IMR-90 (cell line): ENCODE data around the gene XYLT2. TPM values are rescaled to one million over a fixed set of nuclear protein-coding genes. Genes with fewer than 3 reads are reported as not detected.

Source experiments
- ATAC-seq: fragments of 200-7000 bp; cut with Tn5 transposase; 2 replicates; pipeline ENCODE4 v1.9.1; 2020; ENCODE audit warnings: low read depth, mild to moderate bottlenecking, moderate library complexity
- BruUV-seq: library from RNA; stranded (reverse); fragments of 400-500 nt; replicated peaks from 2 replicates; lab custom pipeline; 2021; lab: Mats Ljungman, UMichigan
- CTCF ChIA-PET: fragments of 300-600 bp; formaldehyde crosslinking; extraction: SDS; loops from one replicate; lab custom pipeline; 2021; ENCODE audit warnings: antibody characterized with exemption; lab: Yijun Ruan, JAX
- POLR2A ChIA-PET: fragments of 300-600 bp; sonication (Branson Sonifier 250); formaldehyde crosslinking; loops from one replicate; lab custom pipeline; 2022; ENCODE audit warnings: antibody characterized with exemption; ENCODE audit not compliant: unreplicated experiment; lab: Charles Lee
- DNase-seq: peaks from one replicate; pipeline ENCODE4 v3.0.0; 2013
- H2AFZ ChIP-seq: replicated peaks from 2 replicates; pipeline ENCODE3; 2013; ENCODE audit warnings: low read length, mild to moderate bottlenecking; ENCODE audit not compliant: poor library complexity
- H2AK5ac ChIP-seq: 2 replicates; pipeline ENCODE4 v1.6.1; 2013; ENCODE audit warnings: low read depth, low read length, inconsistent platforms
- H2AK9ac ChIP-seq: replicated peaks from 2 replicates; pipeline ENCODE3; 2013; ENCODE audit warnings: mild to moderate bottlenecking, low read depth, low read length, moderate library complexity; ENCODE audit not compliant: poor library complexity
- H2BK120ac ChIP-seq: 2 replicates; pipeline ENCODE4 v1.6.1; 2013; ENCODE audit warnings: low read depth, low read length, inconsistent platforms
- H2BK15ac ChIP-seq: 3 replicates; pipeline ENCODE4 v1.6.1; 2013; ENCODE audit warnings: low read depth, low read length, inconsistent platforms
- H2BK20ac ChIP-seq: 2 replicates; pipeline ENCODE4 v1.6.1; 2013; ENCODE audit warnings: low read depth, mild to moderate bottlenecking, inconsistent platforms, low read length, moderate library complexity
- H2BK5ac ChIP-seq: 2 replicates; pipeline ENCODE4 v1.6.1; 2013; ENCODE audit warnings: mild to moderate bottlenecking, low read depth, low read length, inconsistent platforms; ENCODE audit not compliant: poor library complexity, severe bottlenecking
- H3K14ac ChIP-seq: replicated peaks from 2 replicates; pipeline ENCODE4 v1.6.1; 2013; ENCODE audit warnings: low read depth, low read length, inconsistent platforms
- H3K18ac ChIP-seq: 2 replicates; pipeline ENCODE4 v1.6.1; 2013; ENCODE audit warnings: low read depth, low read length, control low read depth
- H3K23ac ChIP-seq: 2 replicates; pipeline ENCODE4 v1.6.1; 2013; ENCODE audit warnings: low read depth, low read length, inconsistent platforms
- H3K27ac ChIP-seq: 2 replicates; pipeline ENCODE4 v1.5.1; 2013; ENCODE audit warnings: mild to moderate bottlenecking, control low read depth, low read length; ENCODE audit not compliant: insufficient read depth
- H3K27me3 ChIP-seq: 2 replicates; pipeline ENCODE4 v1.6.1; 2013; ENCODE audit warnings: low read length; ENCODE audit not compliant: control insufficient read depth, insufficient read depth
- H3K36me3 ChIP-seq: 2 replicates; pipeline ENCODE4 v1.6.1; 2013; ENCODE audit warnings: low read length, mixed read lengths; ENCODE audit not compliant: control insufficient read depth, insufficient read depth
- H3K4ac ChIP-seq: 2 replicates; pipeline ENCODE4 v1.6.1; 2013; ENCODE audit warnings: low read depth, low read length, inconsistent platforms
- H3K4me1 ChIP-seq: 2 replicates; pipeline ENCODE4 v1.6.1; 2013; ENCODE audit warnings: low read length, mixed read lengths; ENCODE audit not compliant: control insufficient read depth, insufficient read depth
- H3K4me2 ChIP-seq: 2 replicates; pipeline ENCODE4 v1.6.1; 2013; ENCODE audit warnings: low read depth, mild to moderate bottlenecking, control low read depth, low read length, moderate library complexity
- H3K4me3 ChIP-seq: 2 replicates; pipeline ENCODE4 v1.5.1; 2013; ENCODE audit warnings: low read depth, mild to moderate bottlenecking, control low read depth, low read length, moderate library complexity; ENCODE audit not compliant: insufficient read depth
- H3K56ac ChIP-seq: 2 replicates; pipeline ENCODE4 v1.6.1; 2013; ENCODE audit warnings: low read length, inconsistent platforms; ENCODE audit not compliant: insufficient read depth; ENCODE audit errors: extremely low read depth
- H3K79me1 ChIP-seq, 2 experiments: 2 replicates each; pipeline ENCODE4 v1.6.1; 2013; ENCODE audit warnings: low read length in 2 of 2, inconsistent platforms in 1 of 2, low read depth in 1 of 2
- H3K9ac ChIP-seq: 2 replicates; pipeline ENCODE4 v1.6.1; 2013; ENCODE audit warnings: low read depth, low read length, control low read depth
- H3K9me1 ChIP-seq: 2 replicates; pipeline ENCODE4 v1.6.1; 2013; ENCODE audit warnings: low read length, inconsistent platforms; ENCODE audit not compliant: insufficient read depth
- H3K9me3 ChIP-seq: 2 replicates; pipeline ENCODE4 v1.6.1; 2013; ENCODE audit warnings: low read length; ENCODE audit not compliant: control insufficient read depth, insufficient read depth
- H4K20me1 ChIP-seq: 2 replicates; pipeline ENCODE4 v1.6.1; 2013; ENCODE audit warnings: low read length, inconsistent platforms; ENCODE audit not compliant: insufficient read depth
- H4K5ac ChIP-seq: 2 replicates; pipeline ENCODE4 v1.6.1; 2013; ENCODE audit warnings: mild to moderate bottlenecking, low read depth, low read length, control low read depth
- H4K8ac ChIP-seq, 2 experiments: 2 replicates each; pipeline ENCODE4 v1.6.1; 2013; ENCODE audit warnings: low read depth in 2 of 2, low read length in 2 of 2, control low read depth in 1 of 2, inconsistent platforms in 1 of 2
- H4K91ac ChIP-seq: 2 replicates; pipeline ENCODE4 v1.6.1; 2013; ENCODE audit warnings: low read depth, low read length, inconsistent platforms; ENCODE audit not compliant: insufficient read depth
- CEBPB ChIP-seq: IDR thresholded peaks from 2 replicates; pipeline ENCODE4 v1.6.1; 2012; ENCODE audit warnings: low read depth, low read length, improper control_type of control experiment
- CHD1 ChIP-seq: IDR thresholded peaks from 2 replicates; pipeline ENCODE4 v1.6.1; 2012; ENCODE audit warnings: low read depth, low read length, improper control_type of control experiment
- FOS ChIP-seq: fragments of 150-350 bp; IDR thresholded peaks from 2 replicates; pipeline ENCODE4 v1.6.1; 2016; ENCODE audit warnings: low read depth, low read length
- MAFK ChIP-seq: IDR thresholded peaks from 2 replicates; pipeline ENCODE4 v1.6.1; 2012; ENCODE audit warnings: low read depth, low read length, improper control_type of control experiment
- RAD21 ChIP-seq: IDR thresholded peaks from 2 replicates; pipeline ENCODE4 v1.6.1; 2012; ENCODE audit warnings: low read length, improper control_type of control experiment
- WGBS, 2 experiments: methylation state at CpG; one replicate each; pipeline versions ENCODE4 v1.1.5 to v1.1.7; 2013; ENCODE audit warnings: missing lambda C conversion rate in 2 of 2; ENCODE audit not compliant: insufficient read length in 1 of 2; ENCODE audit errors: extremely low coverage in 2 of 2; 5-methylcytosine and 5-hydroxymethylcytosine counted together
- dilution Hi-C: fragments of 300-500 bp; cut with HindIII; formaldehyde crosslinking; loops from one replicate; pipeline ENCODE4 v1.14.3; 2018; ENCODE audit warnings: low sequenced_read_pairs; ENCODE audit not compliant: unreplicated experiment
- in situ Hi-C: fragments of 300-500 bp; cut with MboI; formaldehyde crosslinking; loops from 3 replicates; pipeline ENCODE4 v1.14.3; 2019; ENCODE audit warnings: low sequenced_read_pairs, inconsistent platforms, mixed read lengths
- intact Hi-C: fragments of 100-400 bp; cut with micrococcal nuclease; formaldehyde crosslinking; loops from 2 replicates; pipeline ENCODE4 v1.10.0; 2022
- polyA plus RNA-seq, 3 experiments: library from polyadenylated mRNA; depleted of rRNA; stranded (reverse); fragments of >200 nt; gene quantifications; 2 replicates each; pipeline ENCODE4 v1.2.3, GENCODE V29; 2012; ENCODE audit warnings: low replicate concordance in 1 of 3
- total RNA-seq: library from RNA; depleted of rRNA; stranded (reverse); fragments of >200 nt; gene quantifications from 2 replicates; pipeline ENCODE4 v1.2.3, GENCODE V29; 2012

XYLT2 gene
- total and polyA plus RNA-seq, 2 of the 4 experiments (the other 2 are of a cell fraction) = 27.7 to 31.9 TPM

DNA sequence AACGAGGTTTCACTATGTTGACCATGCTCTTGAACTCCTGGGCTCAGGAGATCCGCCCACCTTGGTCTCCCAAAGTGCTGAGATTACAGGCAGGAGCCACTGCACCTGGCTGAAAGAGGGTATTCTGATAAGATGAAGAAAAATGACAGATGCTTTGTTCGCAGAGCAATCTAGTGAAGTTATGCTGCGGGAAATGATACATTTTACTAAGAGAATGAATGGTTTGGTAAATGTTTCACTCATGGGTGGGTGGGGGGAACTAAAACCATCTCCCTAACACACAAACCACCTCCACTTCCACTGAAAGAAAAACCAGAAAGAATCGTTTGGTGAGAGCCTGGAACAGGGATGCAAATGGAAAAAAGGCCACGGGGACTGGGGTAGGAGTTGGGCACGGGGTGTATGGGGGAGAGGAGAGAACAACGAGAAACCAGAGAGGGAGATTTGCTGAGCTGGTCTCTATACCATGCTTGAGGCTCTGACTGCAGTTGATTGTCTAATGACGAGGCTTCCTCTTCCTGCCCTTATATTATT is 19.0 kb upstream of the XYLT2 start:
- CTCF ChIA-PET = no interaction called here
- H4K8ac ChIP-seq = no peak overlapping the region

More for the DNA sequence above, 19.0 kb upstream of the XYLT2 start:
- dilution Hi-C loops = no loop called here
- H2BK120ac ChIP-seq = no peak overlapping the region
- in situ Hi-C loops = no loop called here
- H3K79me1 ChIP-seq = no peaks in the 10 kb centered on the region
- no peak overlapping the region for H4K5ac ChIP-seq
- no TSS peak for BruUV-seq
- intact Hi-C loops = no loop called here
- H3K4me3 ChIP-seq = no peak overlapping the region
- TF ChIP-seq MAFK (no peak), RAD21 (no peak), CEBPB (no peak), FOS (no peak), CHD1 (no peak)
- H3K9ac ChIP-seq = no peak overlapping the region
- H3K27ac ChIP-seq = no peak overlapping the region
- no peak overlapping the region for H3K56ac ChIP-seq
- no peak overlapping the region for H2AK5ac ChIP-seq
- no peak for DNase-seq
- H3K9me1 ChIP-seq = peaks cover 4% of the 10 kb centered on the region
- no peak overlapping the region for H2BK20ac ChIP-seq
- POLR2A ChIA-PET = no interaction called here
- no peaks in the 10 kb centered on the region for H3K27me3 ChIP-seq
- no peak overlapping the region for H3K4ac ChIP-seq
- H3K4me1 ChIP-seq = no peaks in the 10 kb centered on the region; the same call in 1 of the 2 replicates
- no peak overlapping the region for H3K4me2 ChIP-seq
- ATAC-seq = no peak
- no peak overlapping the region for H2AFZ ChIP-seq
- no peaks in the 10 kb centered on the region for H4K20me1 ChIP-seq
- H4K91ac ChIP-seq = no peak overlapping the region
- H2BK5ac ChIP-seq = no peak overlapping the region
- H3K23ac ChIP-seq = no peak overlapping the region
- H2BK15ac ChIP-seq = no peak overlapping the region
- 70% methylated on average over 2 of the region's 9 CpGs; no CpG with 5 or more reads in 1 of the 2 experiments for WGBS, 2 experiments
- no peak overlapping the region for H3K14ac ChIP-seq
- no peak overlapping the region for H2AK9ac ChIP-seq
- no peaks in the 10 kb centered on the region for H3K36me3 ChIP-seq
- no peaks in the 10 kb centered on the region for H3K9me3 ChIP-seq
- H3K18ac ChIP-seq = no peak overlapping the region
